ENCODE results near the gene EZR.

EZR gene

GRCh38 chr6:158770533-158771330 is 48.4 kb downstream of the EZR start:
- TF ChIP-seq, protein P1, sequence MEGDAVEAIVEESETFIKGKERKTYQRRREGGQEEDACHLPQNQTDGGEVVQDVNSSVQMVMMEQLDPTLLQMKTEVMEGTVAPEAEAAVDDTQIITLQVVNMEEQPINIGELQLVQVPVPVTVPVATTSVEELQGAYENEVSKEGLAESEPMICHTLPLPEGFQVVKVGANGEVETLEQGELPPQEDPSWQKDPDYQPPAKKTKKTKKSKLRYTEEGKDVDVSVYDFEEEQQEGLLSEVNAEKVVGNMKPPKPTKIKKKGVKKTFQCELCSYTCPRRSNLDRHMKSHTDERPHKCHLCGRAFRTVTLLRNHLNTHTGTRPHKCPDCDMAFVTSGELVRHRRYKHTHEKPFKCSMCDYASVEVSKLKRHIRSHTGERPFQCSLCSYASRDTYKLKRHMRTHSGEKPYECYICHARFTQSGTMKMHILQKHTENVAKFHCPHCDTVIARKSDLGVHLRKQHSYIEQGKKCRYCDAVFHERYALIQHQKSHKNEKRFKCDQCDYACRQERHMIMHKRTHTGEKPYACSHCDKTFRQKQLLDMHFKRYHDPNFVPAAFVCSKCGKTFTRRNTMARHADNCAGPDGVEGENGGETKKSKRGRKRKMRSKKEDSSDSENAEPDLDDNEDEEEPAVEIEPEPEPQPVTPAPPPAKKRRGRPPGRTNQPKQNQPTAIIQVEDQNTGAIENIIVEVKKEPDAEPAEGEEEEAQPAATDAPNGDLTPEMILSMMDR (IDR thresholded peaks at IDR 0.05; ENCODE audit: low read length): no peak
- no peak for TF ChIP-seq EZH2 (IDR thresholded peaks at IDR 0.05; ENCODE audit: borderline replicate concordance, low read length)
- Histone ChIP-seq H3K9ac (ENCODE audit: low read length) (no peak overlapping the region), H3K36me3 (ENCODE audit: insufficient read depth, low read length) (peaks cover 100% of the 10 kb centered on the region), H3F3A (ENCODE audit: insufficient read depth, low read length) (peaks cover 6% of the 10 kb centered on the region; the same call in 1 of the 2 replicates), H3K9me3 (ENCODE audit: low read length) (no peaks in the 10 kb centered on the region), H2AFZ (ENCODE audit: low read length) (no peak overlapping the region), H3K9me2 (ENCODE audit: low read depth, low read length) (no peaks in the 10 kb centered on the region), H3K27ac (ENCODE audit: low read depth, low read length, poor library complexity, severe bottlenecking) (no peak overlapping the region), H3K79me2 (ENCODE audit: insufficient read depth, low read length) (no peaks in the 10 kb centered on the region), H3K4me2 (ENCODE audit: low read length) (no peak overlapping the region), H3K4me3 (ENCODE audit: low read depth, low read length, poor library complexity, severe bottlenecking) (no peak overlapping the region), H3K27me3 (ENCODE audit: insufficient read depth, low read length) (no peaks in the 10 kb centered on the region), H3K4me1 (ENCODE audit: insufficient read depth, low read length, severe bottlenecking) (no peaks in the 10 kb centered on the region), H4K20me1 (ENCODE audit: insufficient read depth, low read length) (no peaks in the 10 kb centered on the region)

DNA sequence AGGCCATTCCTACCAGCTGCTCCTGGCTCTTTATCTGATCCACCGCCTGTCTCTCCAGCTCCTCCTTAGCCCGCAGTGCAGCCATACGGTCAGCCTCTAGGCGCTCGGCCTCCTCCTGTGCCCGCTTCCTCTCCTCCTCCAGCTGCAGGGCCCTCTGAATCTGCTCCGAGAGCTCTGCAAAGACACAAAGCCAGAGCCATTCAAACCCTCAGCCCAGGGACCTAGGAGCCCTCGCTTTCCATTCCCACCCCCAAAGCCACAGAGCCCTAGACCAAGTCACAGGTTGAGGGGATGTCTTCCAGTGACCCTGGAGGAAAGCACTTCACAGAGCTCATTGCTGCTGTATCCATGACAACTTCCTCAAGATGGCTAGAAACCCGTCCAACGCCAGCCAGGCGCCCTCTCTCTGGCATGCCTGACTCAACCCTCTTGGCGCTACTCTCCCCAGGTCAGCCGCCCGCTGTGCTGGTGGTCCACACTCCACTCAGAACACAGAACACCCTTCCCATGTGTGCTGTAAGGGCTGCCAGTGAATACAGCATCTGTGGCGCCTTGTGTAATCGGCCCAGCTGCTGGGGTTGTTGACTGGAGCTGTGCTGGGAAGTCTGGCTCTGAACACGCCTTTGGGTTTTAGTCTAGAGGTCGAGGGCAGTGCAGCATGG is 49.3 kb downstream of the EZR start:
- H3K27ac ChIP-seq (ENCODE audit: low read depth, low read length, poor library complexity, severe bottlenecking): no peak overlapping the region
- H4K20me1 ChIP-seq (ENCODE audit: insufficient read depth, low read length): no peaks in the 10 kb centered on the region
- peaks cover 6% of the 10 kb centered on the region; the same call in 1 of the 2 replicates for H3F3A ChIP-seq (ENCODE audit: insufficient read depth, low read length)
- no peaks in the 10 kb centered on the region for H3K9me2 ChIP-seq (ENCODE audit: low read depth, low read length)
- no peak overlapping the region for H2AFZ ChIP-seq (ENCODE audit: low read length)
- peaks cover 100% of the 10 kb centered on the region for H3K36me3 ChIP-seq (ENCODE audit: insufficient read depth, low read length)
- H3K4me2 ChIP-seq (ENCODE audit: low read length): no peak overlapping the region
- no peak overlapping the region for H3K9ac ChIP-seq (ENCODE audit: low read length)
- no peaks in the 10 kb centered on the region for H3K9me3 ChIP-seq (ENCODE audit: low read length)
- no peaks in the 10 kb centered on the region for H3K4me1 ChIP-seq (ENCODE audit: insufficient read depth, low read length, severe bottlenecking)
- no peak overlapping the region for H3K4me3 ChIP-seq (ENCODE audit: low read depth, low read length, poor library complexity, severe bottlenecking)
- TF ChIP-seq, protein P1 (IDR thresholded peaks at IDR 0.05; ENCODE audit: low read length): no peak
- TF ChIP-seq EZH2 (IDR thresholded peaks at IDR 0.05; ENCODE audit: borderline replicate concordance, low read length): no peak
- no peaks in the 10 kb centered on the region for H3K79me2 ChIP-seq (ENCODE audit: insufficient read depth, low read length)
- no peaks in the 10 kb centered on the region for H3K27me3 ChIP-seq (ENCODE audit: insufficient read depth, low read length)

DNA sequence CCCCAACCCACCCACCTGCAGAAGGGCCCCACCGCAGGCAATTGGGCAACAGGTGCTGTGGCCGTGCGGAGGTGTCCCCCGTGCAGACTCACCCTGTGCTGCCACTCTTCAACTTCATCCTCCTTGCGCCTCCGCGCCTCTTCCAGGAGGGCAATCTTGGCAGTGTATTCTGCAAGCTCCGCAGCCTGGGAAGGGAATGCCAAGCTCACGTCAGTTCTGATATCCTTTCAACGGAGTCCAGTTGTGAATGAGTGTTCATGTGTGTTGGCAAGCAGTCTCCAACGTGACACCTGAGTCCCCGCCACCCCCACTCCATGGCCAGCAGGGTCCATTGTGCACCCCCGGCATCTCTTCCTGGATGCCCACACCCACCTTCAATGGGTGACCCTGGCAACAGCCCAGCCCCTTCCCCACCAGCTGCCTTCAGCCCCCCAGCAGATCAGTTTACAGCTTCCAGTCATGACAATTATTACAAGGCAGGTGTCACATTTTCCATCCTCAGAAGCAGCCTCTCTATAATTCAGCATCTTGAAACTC is 49.9 kb downstream of the EZR start:
- no peak overlapping the region for H2AFZ ChIP-seq (ENCODE audit: low read length)
- H3K4me1 ChIP-seq (ENCODE audit: insufficient read depth, low read length, severe bottlenecking): no peaks in the 10 kb centered on the region
- no peak overlapping the region for H3K4me2 ChIP-seq (ENCODE audit: low read length)
- H3K9ac ChIP-seq (ENCODE audit: low read length): no peak overlapping the region
- H3K27ac ChIP-seq (ENCODE audit: low read depth, low read length, poor library complexity, severe bottlenecking): no peak overlapping the region
- no peaks in the 10 kb centered on the region for H3K9me3 ChIP-seq (ENCODE audit: low read length)
- peaks cover 100% of the 10 kb centered on the region for H3K36me3 ChIP-seq (ENCODE audit: insufficient read depth, low read length)
- no peaks in the 10 kb centered on the region for H3K9me2 ChIP-seq (ENCODE audit: low read depth, low read length)
- H3K4me3 ChIP-seq (ENCODE audit: low read depth, low read length, poor library complexity, severe bottlenecking): no peak overlapping the region
- TF ChIP-seq, protein P1 (IDR thresholded peaks at IDR 0.05; ENCODE audit: low read length): no peak
- no peak for TF ChIP-seq EZH2 (IDR thresholded peaks at IDR 0.05; ENCODE audit: borderline replicate concordance, low read length)
- H4K20me1 ChIP-seq (ENCODE audit: insufficient read depth, low read length): no peaks in the 10 kb centered on the region
- peaks cover 8% of the 10 kb centered on the region; the same call in 1 of the 2 replicates for H3F3A ChIP-seq (ENCODE audit: insufficient read depth, low read length)
- H3K27me3 ChIP-seq (ENCODE audit: insufficient read depth, low read length): no peaks in the 10 kb centered on the region
- no peaks in the 10 kb centered on the region for H3K79me2 ChIP-seq (ENCODE audit: insufficient read depth, low read length)
